Ovary (tissue), 3 donors: ENCODE measurements around the gene TET2.

Experiments used
- EP300 ChIP-seq: sonication (generic); formaldehyde crosslinking; IDR thresholded peaks from one replicate; pipeline ENCODE4 v1.6.1; 2017; ENCODE audit warnings: antibody characterized with exemption
- POLR2A ChIP-seq: fragments of 450-650 bp; IDR thresholded peaks from one replicate; pipeline ENCODE4 v1.6.1; 2017; ENCODE audit warnings: antibody characterized with exemption, mild to moderate bottlenecking, moderate library complexity
- TF ChIP-seq, protein P1 (sequence below), 3 donors: fragments of 450-650 bp in 2 of 3; fragments of 200-600 bp in 1 of 3; IDR thresholded peaks; one replicate each; pipeline versions ENCODE4 v1.5.1 to v1.8.0; 2016 to 2022; ENCODE audit warnings: antibody characterized with exemption in 3 of 3, mild to moderate bottlenecking in 1 of 3
- donor health status: DM: no; HTN: no; CAD: no.

DNA sequence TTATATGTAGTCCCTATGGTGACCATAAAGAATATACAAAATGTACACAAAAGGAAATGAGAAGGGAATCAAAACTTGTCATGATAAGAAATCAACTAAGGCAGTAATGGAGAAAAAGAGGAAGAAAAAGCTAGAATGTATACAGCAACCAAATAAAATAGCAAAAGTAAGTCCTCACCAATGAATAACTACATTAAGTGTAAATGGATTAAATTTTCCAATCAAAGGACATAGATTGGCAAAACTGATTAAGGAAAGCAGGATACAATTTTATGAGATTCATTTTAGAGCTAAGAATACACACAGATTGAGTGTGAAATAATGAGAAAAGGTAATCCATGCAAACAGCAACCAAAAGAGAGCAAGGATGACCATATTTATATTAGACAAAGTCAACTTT lies 157.4 kb downstream of the TET2 start:
- TF ChIP-seq, protein P1, sequence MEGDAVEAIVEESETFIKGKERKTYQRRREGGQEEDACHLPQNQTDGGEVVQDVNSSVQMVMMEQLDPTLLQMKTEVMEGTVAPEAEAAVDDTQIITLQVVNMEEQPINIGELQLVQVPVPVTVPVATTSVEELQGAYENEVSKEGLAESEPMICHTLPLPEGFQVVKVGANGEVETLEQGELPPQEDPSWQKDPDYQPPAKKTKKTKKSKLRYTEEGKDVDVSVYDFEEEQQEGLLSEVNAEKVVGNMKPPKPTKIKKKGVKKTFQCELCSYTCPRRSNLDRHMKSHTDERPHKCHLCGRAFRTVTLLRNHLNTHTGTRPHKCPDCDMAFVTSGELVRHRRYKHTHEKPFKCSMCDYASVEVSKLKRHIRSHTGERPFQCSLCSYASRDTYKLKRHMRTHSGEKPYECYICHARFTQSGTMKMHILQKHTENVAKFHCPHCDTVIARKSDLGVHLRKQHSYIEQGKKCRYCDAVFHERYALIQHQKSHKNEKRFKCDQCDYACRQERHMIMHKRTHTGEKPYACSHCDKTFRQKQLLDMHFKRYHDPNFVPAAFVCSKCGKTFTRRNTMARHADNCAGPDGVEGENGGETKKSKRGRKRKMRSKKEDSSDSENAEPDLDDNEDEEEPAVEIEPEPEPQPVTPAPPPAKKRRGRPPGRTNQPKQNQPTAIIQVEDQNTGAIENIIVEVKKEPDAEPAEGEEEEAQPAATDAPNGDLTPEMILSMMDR (IDR thresholded peaks at IDR 0.05): no peak
- no peak for TF ChIP-seq POLR2A
- TF ChIP-seq EP300: no peak
